HepG2 (cell line): ENCODE measurements around the gene LSM14B. TPM values are rescaled to one million over a fixed set of nuclear protein-coding genes. Genes with fewer than 3 reads are reported as not detected.
A peak's percentile ranks its signal among the peaks of the same experiment; 100 is the strongest.

ENCODE experiments used
- ATF7 ChIP-seq, 2 experiments: fragments of 450-650 bp in 1 of 2; sonication (generic) in 1 of 2; formaldehyde crosslinking in 1 of 2; IDR thresholded peaks; 2 replicates each; pipeline versions ENCODE4 v1.4.0 to v1.6.1; 2016 to 2020; ENCODE audit warnings: antibody characterized with exemption in 1 of 2, mild to moderate bottlenecking in 1 of 2, missing genetic modification reagents in 1 of 2
- ERF ChIP-seq: IDR thresholded peaks from 2 replicates; pipeline ENCODE4 v1.6.1; 2018; ENCODE audit warnings: missing biosample characterization, missing genetic modification reagents
- ISX ChIP-seq: sonication (generic); formaldehyde crosslinking; conservative IDR thresholded peaks from 2 replicates; pipeline ENCODE4 v1.5.0; 2020; ENCODE audit warnings: missing genetic modification reagents
- NFE2L1 ChIP-seq: sonication (generic); formaldehyde crosslinking; IDR thresholded peaks from 2 replicates; pipeline ENCODE4 v1.4.0; 2020; ENCODE audit warnings: missing genetic modification reagents, mild to moderate bottlenecking, borderline replicate concordance
- NRL ChIP-seq: sonication (generic); formaldehyde crosslinking; IDR thresholded peaks from 2 replicates; pipeline ENCODE4 v1.5.0; 2020; ENCODE audit warnings: missing genetic modification reagents, mild to moderate bottlenecking, moderate library complexity, borderline replicate concordance
- POLR2A ChIP-seq, 2 experiments: IDR thresholded peaks; 2 replicates each; pipeline ENCODE4 v1.6.1; 2011; ENCODE audit warnings: low read depth in 2 of 2, low read length in 2 of 2, mild to moderate bottlenecking in 1 of 2, moderate library complexity in 1 of 2; ENCODE audit not compliant: insufficient read depth in 1 of 2
- RBFOX2 ChIP-seq: fragments of 200-400 bp; formaldehyde crosslinking; IDR thresholded peaks from 2 replicates; pipeline ENCODE4 v1.6.1; 2017; ENCODE audit warnings: low read depth, mild to moderate bottlenecking, low read length
- RORA ChIP-seq: sonication (generic); formaldehyde crosslinking; IDR thresholded peaks from 2 replicates; pipeline ENCODE4 v1.5.0; 2020; ENCODE audit warnings: mild to moderate bottlenecking, missing genetic modification reagents, moderate library complexity
- WIZ ChIP-seq: sonication (generic); formaldehyde crosslinking; IDR thresholded peaks from 2 replicates; pipeline ENCODE4 v1.5.1; 2020; ENCODE audit warnings: mild to moderate bottlenecking, missing genetic modification reagents
- ZNF234 ChIP-seq: sonication (generic); formaldehyde crosslinking; conservative IDR thresholded peaks from 2 replicates; pipeline ENCODE4 v1.5.1; 2020; ENCODE audit warnings: mild to moderate bottlenecking, missing genetic modification reagents
- ZNF256 ChIP-seq: sonication (generic); formaldehyde crosslinking; conservative IDR thresholded peaks from 2 replicates; pipeline ENCODE4 v1.4.0; 2020; ENCODE audit warnings: missing genetic modification reagents
- ZNF317 ChIP-seq: sonication (generic); formaldehyde crosslinking; IDR thresholded peaks from 2 replicates; pipeline ENCODE4 v1.5.0; 2020; ENCODE audit warnings: mild to moderate bottlenecking, missing genetic modification reagents
- ZNF382 ChIP-seq: sonication (generic); formaldehyde crosslinking; IDR thresholded peaks from 2 replicates; pipeline ENCODE4 v1.5.0; 2020; ENCODE audit warnings: missing genetic modification reagents, mild to moderate bottlenecking, borderline replicate concordance
- ZNF552 ChIP-seq: sonication (generic); formaldehyde crosslinking; IDR thresholded peaks from 2 replicates; pipeline ENCODE4 v1.9.0; 2022; ENCODE audit warnings: missing genetic modification reagents, mild to moderate bottlenecking, borderline replicate concordance
- ZNF577 ChIP-seq: sonication (generic); formaldehyde crosslinking; IDR thresholded peaks from 2 replicates; pipeline ENCODE4 v1.4.0; 2020; ENCODE audit warnings: mild to moderate bottlenecking, low read depth, missing genetic modification reagents, borderline replicate concordance
- ZNF713 ChIP-seq: sonication (generic); formaldehyde crosslinking; IDR thresholded peaks from 2 replicates; pipeline ENCODE4 v1.4.0; 2020; ENCODE audit warnings: mild to moderate bottlenecking, missing genetic modification reagents
- ZNF839 ChIP-seq: sonication (generic); formaldehyde crosslinking; IDR thresholded peaks from 2 replicates; pipeline ENCODE4 v1.4.0; 2020; ENCODE audit warnings: missing genetic modification reagents, mild to moderate bottlenecking, borderline replicate concordance
- polyA plus RNA-seq, 8 experiments: library from polyadenylated mRNA; depleted of rRNA in 3 of 8; stranded (reverse) in 7 of 8; unstranded in 1 of 8; fragments of >200 nt; fragmentation: Illumina TruSeq in 4 of 8; extraction: Trizol in 4 of 8; gene quantifications; 2 replicates each; pipeline versions ENCODE4 v1.2.1 to v1.2.3, GENCODE V29; 2011 to 2016; ENCODE audit warnings: low read depth in 4 of 8, missing spikeins in 1 of 8, mixed read lengths in 1 of 8; ENCODE audit not compliant: insufficient read depth in 1 of 8
- total RNA-seq, 5 experiments: library from RNA; depleted of rRNA; stranded (reverse); fragments of >200 nt; fragmentation: Illumina TruSeq; extraction: Trizol; gene quantifications; 2 replicates each; pipeline ENCODE4 v1.2.3, GENCODE V29; 2016; ENCODE audit warnings: low read depth in 1 of 5
- TF ChIP-seq, protein P1 (sequence below): IDR thresholded peaks from 2 replicates; pipeline ENCODE4 v1.6.1; 2016; ENCODE audit warnings: low read depth, borderline replicate concordance
- TF ChIP-seq, protein P2 (sequence below): sonication (generic); formaldehyde crosslinking; IDR thresholded peaks from 2 replicates; pipeline ENCODE4 v1.8.1; 2023; ENCODE audit warnings: mild to moderate bottlenecking, inconsistent platforms, moderate library complexity, missing genetic modification reagents, borderline replicate concordance
- TF ChIP-seq, protein P3 (sequence below): sonication (generic); formaldehyde crosslinking; IDR thresholded peaks from 2 replicates; pipeline ENCODE4 v1.5.1; 2020; ENCODE audit warnings: missing genetic modification reagents, mild to moderate bottlenecking, borderline replicate concordance
- TF ChIP-seq, protein P4 (sequence below): IDR thresholded peaks from 2 replicates; pipeline ENCODE4 v1.6.1; 2016; ENCODE audit warnings: missing compliant biosample characterization, missing genetic modification reagents, borderline replicate concordance
- TF ChIP-seq, protein P5 (sequence below): IDR thresholded peaks from 2 replicates; pipeline ENCODE4 v1.6.1; 2016; ENCODE audit warnings: missing compliant biosample characterization, missing genetic modification reagents, borderline replicate concordance

LSM14B gene
- total and polyA plus RNA-seq, 2 of the 13 experiments (the other 11 are each of a cell fraction or from before 2014, with no cell fraction given): 43.3 to 79.2 TPM

DNA sequence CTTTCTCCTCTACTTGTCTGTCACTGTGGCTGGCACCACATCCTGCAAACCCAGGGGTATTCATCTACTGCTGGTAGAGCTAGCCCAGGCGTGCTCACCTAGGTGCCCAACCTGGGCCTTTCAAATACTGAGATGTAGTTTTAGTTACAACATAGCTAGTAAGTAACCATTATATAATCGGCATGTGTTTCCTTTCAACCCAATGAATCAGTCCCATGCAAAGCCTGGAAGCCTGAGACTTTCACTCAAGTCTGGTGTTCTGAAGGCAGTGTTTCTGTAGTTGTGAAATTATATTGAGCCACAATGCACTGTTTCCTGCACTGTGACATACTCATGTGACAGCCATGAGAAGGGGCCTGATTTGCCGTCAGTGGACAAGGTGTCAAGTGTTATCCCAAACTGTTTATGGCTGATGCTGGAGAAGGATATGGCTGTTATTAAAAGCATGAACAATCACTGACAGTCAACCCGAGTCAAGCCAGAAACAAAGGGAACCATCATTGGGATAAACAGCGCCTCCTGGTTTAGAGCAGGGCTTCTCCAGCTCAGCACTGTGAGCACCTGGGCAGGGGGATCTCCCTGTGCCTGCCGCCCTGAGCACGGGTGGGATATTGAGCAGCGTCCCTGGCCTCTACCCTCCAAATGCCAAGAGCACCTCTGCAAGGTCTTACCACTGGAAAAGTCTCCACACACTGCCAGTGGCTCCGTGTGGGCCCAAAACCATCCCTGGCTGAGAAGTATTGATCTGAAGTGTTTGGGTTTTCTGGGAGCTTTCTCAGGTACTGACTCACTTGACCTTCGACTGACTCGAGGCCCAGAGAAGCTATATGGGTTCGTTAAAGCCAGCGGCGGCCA, 19.3 kb downstream of the LSM14B start (continued):
- TF ChIP-seq ZNF317 (CRISPR knock-in tag) (peak; percentile 68; the same call in 1 of the 2 replicates), ZNF234 (CRISPR knock-in tag) (no peak), ZNF552 (no peak), ZNF382 (CRISPR knock-in tag) (no peak), RORA (CRISPR knock-in tag) (no peak), ISX (CRISPR knock-in tag) (no peak), ZNF577 (CRISPR knock-in tag) (no peak), ZNF713 (CRISPR knock-in tag) (0 out of 2 replicates have a peak, but pooled peaks have one; percentile 77), WIZ (CRISPR knock-in tag) (no peak), POLR2A (IDR thresholded peaks at IDR 0.05; ENCODE audit: insufficient read depth in 1 of 2, low read depth in 2 of 2, low read length in 2 of 2) (peak in 1 of 2 experiments; percentile 7; a peak in 1 of 4 replicates), RBFOX2 (no peak), NRL (0 out of 2 replicates have a peak, but pooled peaks have one; percentile 13), ERF (CRISPR knock-in tag) (0 out of 2 replicates have a peak, but pooled peaks have one; percentile 5), NFE2L1 (CRISPR knock-in tag) (no peak; the same call in 1 of the 2 replicates), ATF7 (IDR thresholded peaks at IDR 0.05) (no peak), ATF7 (CRISPR knock-in tag; IDR thresholded peaks at IDR 0.05) (no peak), ZNF256 (no peak), ZNF839 (CRISPR knock-in tag) (peak; percentile 48; the same call in 1 of the 2 replicates)
- TF ChIP-seq, protein P1, sequence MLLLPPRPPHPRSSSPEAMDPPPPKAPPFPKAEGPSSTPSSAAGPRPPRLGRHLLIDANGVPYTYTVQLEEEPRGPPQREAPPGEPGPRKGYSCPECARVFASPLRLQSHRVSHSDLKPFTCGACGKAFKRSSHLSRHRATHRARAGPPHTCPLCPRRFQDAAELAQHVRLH (CRISPR knock-in tag): no peak; the same call in 1 of the 2 replicates
- TF ChIP-seq, protein P2, sequence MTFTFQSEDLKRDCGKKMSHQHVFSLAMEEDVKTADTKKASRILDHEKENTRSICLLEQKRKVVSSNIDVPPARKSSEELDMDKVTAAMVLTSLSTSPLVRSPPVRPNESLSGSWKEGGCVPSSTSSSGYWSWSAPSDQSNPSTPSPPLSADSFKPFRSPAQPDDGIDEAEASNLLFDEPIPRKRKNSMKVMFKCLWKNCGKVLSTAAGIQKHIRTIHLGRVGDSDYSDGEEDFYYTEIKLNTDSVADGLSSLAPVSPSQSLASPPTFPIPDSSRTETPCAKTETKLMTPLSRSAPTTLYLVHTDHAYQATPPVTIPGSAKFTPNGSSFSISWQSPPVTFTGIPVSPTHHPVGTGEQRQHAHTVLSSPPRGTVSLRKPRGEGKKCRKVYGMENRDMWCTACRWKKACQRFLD (CRISPR knock-in tag): no peak
- TF ChIP-seq, protein P3, sequence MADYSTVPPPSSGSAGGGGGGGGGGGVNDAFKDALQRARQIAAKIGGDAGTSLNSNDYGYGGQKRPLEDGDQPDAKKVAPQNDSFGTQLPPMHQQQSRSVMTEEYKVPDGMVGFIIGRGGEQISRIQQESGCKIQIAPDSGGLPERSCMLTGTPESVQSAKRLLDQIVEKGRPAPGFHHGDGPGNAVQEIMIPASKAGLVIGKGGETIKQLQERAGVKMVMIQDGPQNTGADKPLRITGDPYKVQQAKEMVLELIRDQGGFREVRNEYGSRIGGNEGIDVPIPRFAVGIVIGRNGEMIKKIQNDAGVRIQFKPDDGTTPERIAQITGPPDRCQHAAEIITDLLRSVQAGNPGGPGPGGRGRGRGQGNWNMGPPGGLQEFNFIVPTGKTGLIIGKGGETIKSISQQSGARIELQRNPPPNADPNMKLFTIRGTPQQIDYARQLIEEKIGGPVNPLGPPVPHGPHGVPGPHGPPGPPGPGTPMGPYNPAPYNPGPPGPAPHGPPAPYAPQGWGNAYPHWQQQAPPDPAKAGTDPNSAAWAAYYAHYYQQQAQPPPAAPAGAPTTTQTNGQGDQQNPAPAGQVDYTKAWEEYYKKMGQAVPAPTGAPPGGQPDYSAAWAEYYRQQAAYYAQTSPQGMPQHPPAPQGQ (CRISPR knock-in tag): no peak
- TF ChIP-seq, protein P4, sequence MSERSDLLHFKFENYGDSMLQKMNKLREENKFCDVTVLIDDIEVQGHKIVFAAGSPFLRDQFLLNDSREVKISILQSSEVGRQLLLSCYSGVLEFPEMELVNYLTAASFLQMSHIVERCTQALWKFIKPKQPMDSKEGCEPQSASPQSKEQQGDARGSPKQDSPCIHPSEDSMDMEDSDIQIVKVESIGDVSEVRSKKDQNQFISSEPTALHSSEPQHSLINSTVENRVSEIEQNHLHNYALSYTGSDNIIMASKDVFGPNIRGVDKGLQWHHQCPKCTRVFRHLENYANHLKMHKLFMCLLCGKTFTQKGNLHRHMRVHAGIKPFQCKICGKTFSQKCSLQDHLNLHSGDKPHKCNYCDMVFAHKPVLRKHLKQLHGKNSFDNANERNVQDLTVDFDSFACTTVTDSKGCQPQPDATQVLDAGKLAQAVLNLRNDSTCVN (CRISPR knock-in tag): peak; percentile 47; the same call in 1 of the 2 replicates
- TF ChIP-seq, protein P5, sequence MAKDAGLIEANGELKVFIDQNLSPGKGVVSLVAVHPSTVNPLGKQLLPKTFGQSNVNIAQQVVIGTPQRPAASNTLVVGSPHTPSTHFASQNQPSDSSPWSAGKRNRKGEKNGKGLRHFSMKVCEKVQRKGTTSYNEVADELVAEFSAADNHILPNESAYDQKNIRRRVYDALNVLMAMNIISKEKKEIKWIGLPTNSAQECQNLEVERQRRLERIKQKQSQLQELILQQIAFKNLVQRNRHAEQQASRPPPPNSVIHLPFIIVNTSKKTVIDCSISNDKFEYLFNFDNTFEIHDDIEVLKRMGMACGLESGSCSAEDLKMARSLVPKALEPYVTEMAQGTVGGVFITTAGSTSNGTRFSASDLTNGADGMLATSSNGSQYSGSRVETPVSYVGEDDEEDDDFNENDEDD (CRISPR knock-in tag): no peak; the same call in 1 of the 2 replicates
